Neural crest cell (in vitro differentiated cells): ENCODE results near the gene RDH8. TPM values are rescaled to one million over a fixed set of nuclear protein-coding genes. Genes with fewer than 3 reads are reported as not detected.
A peak's percentile ranks its signal among the peaks of the same experiment; 100 is the strongest.

Experiments
- DNase-seq: peaks from one replicate; pipeline ENCODE4 v3.0.0; 2021; ENCODE audit warnings: low read depth, mixed read lengths, low spot score
- H3K27ac Mint-ChIP-seq: one replicate; pipeline ENCODE4 v1.8.0; 2021; ENCODE audit warnings: mild to moderate bottlenecking, mixed read lengths; ENCODE audit not compliant: unreplicated experiment
- H3K27me3 Mint-ChIP-seq: 2 replicates; pipeline ENCODE4 v1.8.0; 2021; ENCODE audit warnings: low read depth, mild to moderate bottlenecking, mixed read lengths
- H3K36me3 Mint-ChIP-seq: 2 replicates; pipeline ENCODE4 v1.8.0; 2021; ENCODE audit warnings: low read depth, mild to moderate bottlenecking, mixed read lengths
- H3K4me1 Mint-ChIP-seq: 2 replicates; pipeline ENCODE4 v1.8.0; 2021; ENCODE audit warnings: mixed read lengths
- H3K4me3 Mint-ChIP-seq: one replicate; pipeline ENCODE4 v1.8.0; 2021; ENCODE audit warnings: mild to moderate bottlenecking, mixed read lengths
- H3K9me3 Mint-ChIP-seq: 2 replicates; pipeline ENCODE4 v1.8.0; 2021; ENCODE audit warnings: mixed read lengths
- total RNA-seq: library from RNA; stranded (reverse); gene quantifications from 2 replicates; pipeline ENCODE4 v1.2.1, GENCODE V29; 2021
- TF ChIP-seq, protein P1 (sequence below): fragments of 200-600 bp; sonication (generic); conservative IDR thresholded peaks from 2 replicates; pipeline ENCODE4 v1.5.0; 2021; ENCODE audit warnings: antibody characterized with exemption, mild to moderate bottlenecking

The RDH8 gene
- total RNA-seq, 1 donor from 2014 or later = not detected

GRCh38 chr19:10005632-10006334, 7.5 kb upstream of the RDH8 start:
- no peak for DNase-seq
- H3K27ac Mint-ChIP-seq = no peak overlapping the region
- TF ChIP-seq, protein P1, sequence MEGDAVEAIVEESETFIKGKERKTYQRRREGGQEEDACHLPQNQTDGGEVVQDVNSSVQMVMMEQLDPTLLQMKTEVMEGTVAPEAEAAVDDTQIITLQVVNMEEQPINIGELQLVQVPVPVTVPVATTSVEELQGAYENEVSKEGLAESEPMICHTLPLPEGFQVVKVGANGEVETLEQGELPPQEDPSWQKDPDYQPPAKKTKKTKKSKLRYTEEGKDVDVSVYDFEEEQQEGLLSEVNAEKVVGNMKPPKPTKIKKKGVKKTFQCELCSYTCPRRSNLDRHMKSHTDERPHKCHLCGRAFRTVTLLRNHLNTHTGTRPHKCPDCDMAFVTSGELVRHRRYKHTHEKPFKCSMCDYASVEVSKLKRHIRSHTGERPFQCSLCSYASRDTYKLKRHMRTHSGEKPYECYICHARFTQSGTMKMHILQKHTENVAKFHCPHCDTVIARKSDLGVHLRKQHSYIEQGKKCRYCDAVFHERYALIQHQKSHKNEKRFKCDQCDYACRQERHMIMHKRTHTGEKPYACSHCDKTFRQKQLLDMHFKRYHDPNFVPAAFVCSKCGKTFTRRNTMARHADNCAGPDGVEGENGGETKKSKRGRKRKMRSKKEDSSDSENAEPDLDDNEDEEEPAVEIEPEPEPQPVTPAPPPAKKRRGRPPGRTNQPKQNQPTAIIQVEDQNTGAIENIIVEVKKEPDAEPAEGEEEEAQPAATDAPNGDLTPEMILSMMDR = no peak
- no peak overlapping the region for H3K4me3 Mint-ChIP-seq
- H3K9me3 Mint-ChIP-seq = no peaks in the 10 kb centered on the region
- peaks cover 54% of the 10 kb centered on the region for H3K27me3 Mint-ChIP-seq
- H3K4me1 Mint-ChIP-seq = peaks cover 22% of the 10 kb centered on the region
- no peaks in the 10 kb centered on the region for H3K36me3 Mint-ChIP-seq

- Mint-ChIP-seq H3K27me3 (peaks cover 60% of the 10 kb centered on the region), H3K4me3 (no peak overlapping the region), H3K4me1 (peaks cover 25% of the 10 kb centered on the region), H3K9me3 (no peaks in the 10 kb centered on the region), H3K36me3 (no peaks in the 10 kb centered on the region), H3K27ac (no peak overlapping the region)
- TF ChIP-seq, protein P1 = no peak
- DNase-seq = no peak
Observed at GRCh38 chr19:10006335-10006708, 7.0 kb upstream of the RDH8 start.

- H3K9me3 Mint-ChIP-seq = no peaks in the 10 kb centered on the region
- H3K27me3 Mint-ChIP-seq = peaks cover 65% of the 10 kb centered on the region
- peaks cover 26% of the 10 kb centered on the region for H3K4me1 Mint-ChIP-seq
- no peak for DNase-seq
- TF ChIP-seq, protein P1 = no peak
- H3K36me3 Mint-ChIP-seq = no peaks in the 10 kb centered on the region
- no peak overlapping the region for H3K27ac Mint-ChIP-seq
- H3K4me3 Mint-ChIP-seq = no peak overlapping the region
Observed at GRCh38 chr19:10006752-10007323, 6.4 kb upstream of the RDH8 start.

DNA sequence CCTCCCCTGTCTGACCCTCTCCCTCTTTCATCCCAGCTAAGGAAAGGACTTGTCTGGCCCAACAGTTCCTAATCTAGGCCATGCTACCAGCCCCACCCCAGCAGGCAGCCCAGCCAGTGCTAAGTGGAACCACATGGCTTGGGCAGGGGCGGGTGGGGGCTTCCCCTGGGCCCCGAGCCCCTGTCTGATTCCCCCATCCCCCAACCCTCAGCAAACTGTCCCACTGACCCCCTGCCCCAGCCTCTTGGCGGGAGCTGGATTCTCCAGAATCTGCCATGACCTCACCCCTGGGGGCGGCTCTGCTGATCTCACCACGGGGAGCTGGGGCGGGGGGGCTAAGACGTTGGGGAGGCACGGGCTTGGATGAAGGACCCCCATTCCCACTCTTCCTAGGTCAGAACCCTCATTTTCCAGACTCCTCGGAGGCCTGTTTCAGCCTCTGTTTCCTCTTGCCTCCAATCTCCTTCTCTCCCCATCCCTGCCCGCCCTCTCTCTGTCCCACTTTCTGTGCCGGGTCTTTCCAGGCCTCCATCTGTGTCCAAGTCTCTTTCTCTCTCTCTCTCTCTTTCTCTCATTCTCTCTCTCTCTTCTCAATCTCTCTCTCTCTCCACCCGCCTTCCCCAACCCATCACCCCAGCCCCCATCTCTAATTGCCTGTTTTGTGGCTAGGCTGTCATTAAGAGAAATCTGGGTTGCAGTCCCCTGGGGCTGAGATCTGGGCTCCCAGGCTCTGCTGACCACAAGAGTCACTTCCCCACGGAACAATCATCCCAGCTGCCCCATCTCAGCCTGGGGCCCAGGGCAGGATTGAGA, 5.7 kb upstream of the RDH8 start:
- no peak for DNase-seq

GRCh38 chr19:10008184-10008765, 5.0 kb upstream of the RDH8 start:
- Mint-ChIP-seq H3K9me3 (no peaks in the 10 kb centered on the region), H3K27ac (peak overlapping the region; percentile 2), H3K36me3 (no peaks in the 10 kb centered on the region), H3K27me3 (peaks cover 68% of the 10 kb centered on the region), H3K4me1 (peaks cover 36% of the 10 kb centered on the region), H3K4me3 (peak overlapping the region; percentile 10)
- no peak for DNase-seq
- TF ChIP-seq, protein P1 = no peak

More for the DNA sequence above, 5.7 kb upstream of the RDH8 start:
- H3K27me3 Mint-ChIP-seq = peaks cover 70% of the 10 kb centered on the region
- H3K27ac Mint-ChIP-seq = no peak overlapping the region
- TF ChIP-seq, protein P1 = no peak
- peak overlapping the region; percentile 10 for H3K4me3 Mint-ChIP-seq
- H3K9me3 Mint-ChIP-seq = no peaks in the 10 kb centered on the region
- H3K36me3 Mint-ChIP-seq = no peaks in the 10 kb centered on the region
- peaks cover 31% of the 10 kb centered on the region for H3K4me1 Mint-ChIP-seq
